Caco-2 (cell line): ENCODE measurements around the gene ZIM2. TPM values are rescaled to one million over a fixed set of nuclear protein-coding genes. Genes with fewer than 3 reads are reported as not detected.

Source experiments
- BruUV-seq: library from RNA; stranded (reverse); fragments of 400-500 nt; replicated peaks from 2 replicates; lab custom pipeline; 2021; lab: Mats Ljungman, UMichigan
- CTCF ChIA-PET: fragments of 300-600 bp; sonication (Branson Sonifier 250); formaldehyde crosslinking; loops from one replicate; lab custom pipeline; 2022; ENCODE audit warnings: antibody characterized with exemption; lab: Charles Lee
- POLR2A ChIA-PET: fragments of 300-600 bp; sonication (Branson Sonifier 250); formaldehyde crosslinking; loops from one replicate; lab custom pipeline; 2022; ENCODE audit warnings: antibody characterized with exemption; lab: Charles Lee
- DNase-seq, 2 experiments: peaks; one replicate each; pipeline versions ENCODE4 v3.0.0 to v3.0.0-alpha.2; 2020 to 2022
- H3K27me3 ChIP-seq: replicated peaks from 2 replicates; pipeline ENCODE4 v1.6.0; 2011; ENCODE audit warnings: low read length; ENCODE audit not compliant: control insufficient read depth, insufficient read depth
- H3K36me3 ChIP-seq: 2 replicates; pipeline ENCODE4 v1.5.1; 2011; ENCODE audit warnings: low read length; ENCODE audit not compliant: control insufficient read depth, insufficient read depth
- H3K4me1 ChIP-seq: fragments of 250-450 bp; sonication (Bioruptor Pico); 2 replicates; pipeline ENCODE4 v1.5.1; 2020; ENCODE audit warnings: mild to moderate bottlenecking
- H3K4me3 ChIP-seq: 2 replicates; pipeline ENCODE4 v1.5.1; 2011; ENCODE audit warnings: low read depth, mild to moderate bottlenecking, control low read depth, low read length
- H3K9me3 ChIP-seq: fragments of 250-450 bp; sonication (Bioruptor Pico); 2 replicates; pipeline ENCODE4 v1.5.1; 2020; ENCODE audit warnings: mild to moderate bottlenecking, moderate library complexity
- H3K27ac Mint-ChIP-seq: one replicate; pipeline ENCODE4 v1.8.0; 2022; ENCODE audit warnings: mixed read lengths; ENCODE audit not compliant: unreplicated experiment
- H3K27me3 Mint-ChIP-seq: one replicate; pipeline ENCODE4 v1.8.0; 2022; ENCODE audit warnings: mixed read lengths; ENCODE audit not compliant: insufficient read depth, unreplicated experiment
- H3K36me3 Mint-ChIP-seq: one replicate; pipeline ENCODE4 v1.8.0; 2022; ENCODE audit warnings: mild to moderate bottlenecking, mixed read lengths; ENCODE audit not compliant: insufficient read depth, unreplicated experiment
- H3K4me1 Mint-ChIP-seq: one replicate; pipeline ENCODE4 v1.8.0; 2022; ENCODE audit warnings: low read depth, mixed read lengths; ENCODE audit not compliant: unreplicated experiment
- H3K4me3 Mint-ChIP-seq: one replicate; pipeline ENCODE4 v1.8.0; 2022; ENCODE audit warnings: mild to moderate bottlenecking, moderate library complexity, mixed read lengths; ENCODE audit not compliant: unreplicated experiment
- H3K9me3 Mint-ChIP-seq: one replicate; pipeline ENCODE4 v1.8.0; 2022; ENCODE audit warnings: mixed read lengths; ENCODE audit not compliant: unreplicated experiment
- intact Hi-C: fragments of 100-400 bp; cut with micrococcal nuclease; formaldehyde crosslinking; loops from one replicate; pipeline ENCODE4 v1.10.0; 2022; ENCODE audit not compliant: unreplicated experiment
- total RNA-seq: library from RNA; stranded (reverse); gene quantifications from 2 replicates; pipeline ENCODE4 v1.2.3, GENCODE V29; 2022
- TF ChIP-seq, protein P1 (sequence below), 2 experiments: fragments of 200-600 bp in 1 of 2; IDR thresholded peaks; 1 replicate in 1 of 2; 2 replicates in 1 of 2; pipeline versions ENCODE4 v1.5.1 to v1.8.0; 2011 to 2022; ENCODE audit warnings: antibody characterized with exemption in 1 of 2, control low read depth in 1 of 2, inconsistent platforms in 1 of 2, low read depth in 1 of 2, low read length in 1 of 2, mild to moderate bottlenecking in 1 of 2, moderate library complexity in 1 of 2; ENCODE audit not compliant: insufficient read depth in 1 of 2, severe bottlenecking in 1 of 2, unreplicated experiment in 1 of 2

ZIM2 gene
- total RNA-seq, 1 experiment from 2014 or later = not detected

DNA sequence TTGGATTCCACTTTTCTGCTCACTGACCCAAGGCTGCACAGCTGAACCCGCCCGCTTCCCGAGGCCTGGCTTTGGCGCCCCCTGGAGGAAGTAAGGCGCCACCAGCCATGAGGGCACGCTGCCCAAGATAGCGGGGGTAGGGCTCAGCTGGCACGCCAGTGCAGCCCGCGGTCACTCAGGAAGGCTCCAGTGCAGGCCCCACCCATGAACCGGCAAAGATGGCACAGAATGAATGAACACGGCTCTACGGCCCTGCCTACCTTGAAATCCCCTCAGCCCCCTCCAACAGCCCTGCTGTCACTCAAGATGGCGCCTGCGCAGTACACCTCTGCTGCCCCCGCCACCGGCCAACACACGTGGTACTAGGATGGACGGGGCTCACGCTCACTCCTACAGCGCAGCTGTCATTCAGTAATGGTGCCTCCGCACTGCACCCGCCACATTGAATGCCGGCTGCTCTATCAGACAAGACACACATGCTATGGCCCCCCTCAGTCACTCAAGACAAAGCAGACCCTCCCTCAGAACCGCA, 3.0 kb downstream of the ZIM2 start:
- intact Hi-C loops = no loop called here
- peaks cover 21% of the 10 kb centered on the region for H3K9me3 ChIP-seq
- Mint-ChIP-seq H3K36me3 (no peaks in the 10 kb centered on the region), H3K27ac (no peak overlapping the region), H3K4me3 (no peak overlapping the region), H3K9me3 (peaks cover 42% of the 10 kb centered on the region), H3K4me1 (no peaks in the 10 kb centered on the region), H3K27me3 (no peaks in the 10 kb centered on the region)
- no peaks in the 10 kb centered on the region for H3K4me1 ChIP-seq
- BruUV-seq = no TSS peak
- no peaks in the 10 kb centered on the region for H3K27me3 ChIP-seq
- ChIA-PET CTCF (interaction anchor here (0.5 kb wide), 1 partner anchor 865 kb away, joined by 4 read pairs; no protein-coding TSS in a partner anchor), POLR2A (interaction anchor here (0.6 kb wide), 1 partner anchor 1152 kb away, joined by 3 read pairs; no protein-coding TSS in a partner anchor)
- DNase-seq = no peak
- no peaks in the 10 kb centered on the region for H3K36me3 ChIP-seq
- H3K4me3 ChIP-seq = no peak overlapping the region
- TF ChIP-seq, protein P1, sequence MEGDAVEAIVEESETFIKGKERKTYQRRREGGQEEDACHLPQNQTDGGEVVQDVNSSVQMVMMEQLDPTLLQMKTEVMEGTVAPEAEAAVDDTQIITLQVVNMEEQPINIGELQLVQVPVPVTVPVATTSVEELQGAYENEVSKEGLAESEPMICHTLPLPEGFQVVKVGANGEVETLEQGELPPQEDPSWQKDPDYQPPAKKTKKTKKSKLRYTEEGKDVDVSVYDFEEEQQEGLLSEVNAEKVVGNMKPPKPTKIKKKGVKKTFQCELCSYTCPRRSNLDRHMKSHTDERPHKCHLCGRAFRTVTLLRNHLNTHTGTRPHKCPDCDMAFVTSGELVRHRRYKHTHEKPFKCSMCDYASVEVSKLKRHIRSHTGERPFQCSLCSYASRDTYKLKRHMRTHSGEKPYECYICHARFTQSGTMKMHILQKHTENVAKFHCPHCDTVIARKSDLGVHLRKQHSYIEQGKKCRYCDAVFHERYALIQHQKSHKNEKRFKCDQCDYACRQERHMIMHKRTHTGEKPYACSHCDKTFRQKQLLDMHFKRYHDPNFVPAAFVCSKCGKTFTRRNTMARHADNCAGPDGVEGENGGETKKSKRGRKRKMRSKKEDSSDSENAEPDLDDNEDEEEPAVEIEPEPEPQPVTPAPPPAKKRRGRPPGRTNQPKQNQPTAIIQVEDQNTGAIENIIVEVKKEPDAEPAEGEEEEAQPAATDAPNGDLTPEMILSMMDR (IDR thresholded peaks at IDR 0.05; ENCODE audit: insufficient read depth in 1 of 2, low read depth in 1 of 2, low read length in 1 of 2, severe bottlenecking in 1 of 2, unreplicated experiment in 1 of 2) = peak in 1 of 2 experiments; percentile 21

DNA sequence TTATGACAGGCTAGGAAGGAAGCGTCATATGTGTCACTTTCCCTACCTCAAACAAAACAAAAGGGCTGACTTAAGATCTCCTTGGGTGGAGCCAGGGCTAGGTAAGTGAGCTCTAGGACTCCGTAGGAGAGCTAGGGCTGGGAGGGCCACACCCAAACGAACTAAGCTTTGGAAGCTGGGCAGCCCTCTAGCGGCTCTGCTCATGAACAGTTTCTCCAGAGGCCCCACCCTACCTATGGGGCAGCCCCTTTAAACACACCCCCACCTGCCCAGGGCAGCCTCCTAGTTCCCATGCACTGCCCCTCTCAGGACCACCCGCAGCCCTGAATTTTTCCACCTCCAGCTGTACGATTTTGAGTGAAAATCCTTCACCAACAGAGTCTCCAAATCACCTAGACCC, 3.5 kb downstream of the ZIM2 start:
- Histone ChIP-seq H3K9me3 (peaks cover 21% of the 10 kb centered on the region), H3K36me3 (no peaks in the 10 kb centered on the region), H3K27me3 (no peaks in the 10 kb centered on the region), H3K4me1 (no peaks in the 10 kb centered on the region), H3K4me3 (no peak overlapping the region)
- TF ChIP-seq, protein P1 (IDR thresholded peaks at IDR 0.05; ENCODE audit: insufficient read depth in 1 of 2, low read depth in 1 of 2, low read length in 1 of 2, severe bottlenecking in 1 of 2, unreplicated experiment in 1 of 2) = no peak
- no TSS peak for BruUV-seq
- intact Hi-C loops = no loop called here
- H3K36me3 Mint-ChIP-seq = no peaks in the 10 kb centered on the region
- CTCF ChIA-PET = interaction anchor here (0.5 kb wide), 1 partner anchor 865 kb away, joined by 4 read pairs; no protein-coding TSS in a partner anchor
- POLR2A ChIA-PET = interaction anchor here (0.6 kb wide), 1 partner anchor 1152 kb away, joined by 3 read pairs; no protein-coding TSS in a partner anchor
- DNase-seq = no peak
- H3K9me3 Mint-ChIP-seq = peaks cover 48% of the 10 kb centered on the region
- H3K4me3 Mint-ChIP-seq = no peak overlapping the region
- H3K27ac Mint-ChIP-seq = no peak overlapping the region
- H3K27me3 Mint-ChIP-seq = no peaks in the 10 kb centered on the region
- no peaks in the 10 kb centered on the region for H3K4me1 Mint-ChIP-seq

DNA sequence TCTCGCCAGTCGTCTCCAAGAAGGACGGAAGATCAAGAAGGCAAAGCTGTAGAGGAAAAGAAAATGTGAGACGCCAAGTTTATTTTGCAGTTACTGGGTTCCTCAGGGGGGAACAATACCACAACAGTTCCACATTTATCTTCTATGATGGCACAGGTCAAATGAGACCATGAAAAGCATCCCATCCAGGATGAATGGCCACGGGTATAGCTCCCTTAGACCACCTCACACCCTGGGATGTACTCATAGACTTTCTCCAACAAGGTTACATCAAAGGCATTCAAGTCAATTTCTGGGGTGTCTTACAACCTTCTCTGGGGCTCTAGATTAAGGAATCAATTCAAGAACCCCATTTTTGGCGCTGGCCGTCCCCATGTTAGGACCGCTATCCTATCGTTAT, 4.5 kb downstream of the ZIM2 start:
- no peaks in the 10 kb centered on the region for H3K36me3 ChIP-seq
- intact Hi-C loops = no loop called here
- no peaks in the 10 kb centered on the region for H3K36me3 Mint-ChIP-seq
- no peak overlapping the region for H3K4me3 Mint-ChIP-seq
- peaks cover 21% of the 10 kb centered on the region for H3K9me3 ChIP-seq
- ChIA-PET POLR2A (no interaction called here), CTCF (no interaction called here)
- no peaks in the 10 kb centered on the region for H3K27me3 Mint-ChIP-seq
- no peaks in the 10 kb centered on the region for H3K4me1 ChIP-seq
- DNase-seq = no peak
- BruUV-seq = no TSS peak
- TF ChIP-seq, protein P1 (IDR thresholded peaks at IDR 0.05; ENCODE audit: insufficient read depth in 1 of 2, low read depth in 1 of 2, low read length in 1 of 2, severe bottlenecking in 1 of 2, unreplicated experiment in 1 of 2) = no peak
- H3K27ac Mint-ChIP-seq = no peak overlapping the region
- no peak overlapping the region for H3K4me3 ChIP-seq
- no peaks in the 10 kb centered on the region for H3K4me1 Mint-ChIP-seq
- no peaks in the 10 kb centered on the region for H3K27me3 ChIP-seq
- peaks cover 50% of the 10 kb centered on the region for H3K9me3 Mint-ChIP-seq
